NOMO-1 treated with dmso at 0.1 percent for 144 hours (cell line): Measurements from ENCODE around the gene RSPH4A.
A peak's percentile ranks its signal among the peaks of the same experiment; 100 is the strongest.
"Not testable (repeated sequence)": the region's sequence is repeated elsewhere in the genome, so short reads cannot be mapped to it uniquely, and the experiment has no call there.

Source experiments
- DNase-seq: peaks from one replicate; lab custom pipeline; 2025; ENCODE audit not compliant: unreplicated experiment; lab: John Stamatoyannopoulos, UW

Gene RSPH4A

GRCh38 chr6:116615937-116616736 is at the start of gene RSPH4A:
Gene RSPH4A, plus strand, starts transcription at chr6:116616479. Its CDS starts 145 bp downstream, at chr6:116616624.
- DNase-seq = peak; percentile 82

GRCh38 chr6:116568111-116568510 is 48.2 kb upstream of the RSPH4A start:
- DNase-seq = no peak

- no peak for DNase-seq
These were observed 47.2 kb upstream of the RSPH4A start for GRCh38 chr6:116568821-116569755.

- DNase-seq = peak; percentile 99
These were observed 45.2 kb upstream of the RSPH4A start, which contains the start of gene RWDD1 for GRCh38 chr6:116570856-116571682. Gene RWDD1, plus strand, starts transcription at chr6:116571504. Its CDS starts 79 bp downstream, at chr6:116571583.

GRCh38 chr6:116571683-116572000 is 44.6 kb upstream of the RSPH4A start:
- no peak for DNase-seq

GRCh38 chr6:116572162-116572561 is 44.1 kb upstream of the RSPH4A start:
- DNase-seq = no peak

GRCh38 chr6:116575227-116575626 is 41.1 kb upstream of the RSPH4A start:
- no peak for DNase-seq

GRCh38 chr6:116577486-116577885 is 38.8 kb upstream of the RSPH4A start:
- DNase-seq = no peak

GRCh38 chr6:116578335-116578734 is 37.9 kb upstream of the RSPH4A start:
- no peak for DNase-seq

- DNase-seq = no peak
These were observed 37.1 kb upstream of the RSPH4A start for GRCh38 chr6:116579143-116579542.

- no peak for DNase-seq
These were observed 36.1 kb upstream of the RSPH4A start for GRCh38 chr6:116580198-116580597.

GRCh38 chr6:116586276-116586675 is 30.0 kb upstream of the RSPH4A start:
- DNase-seq = no peak

GRCh38 chr6:116586738-116587137 is 29.5 kb upstream of the RSPH4A start:
- no peak for DNase-seq

GRCh38 chr6:116595247-116595646 is 21.0 kb upstream of the RSPH4A start:
- DNase-seq = no peak

GRCh38 chr6:116596815-116597214 is 19.5 kb upstream of the RSPH4A start:
- DNase-seq = no peak

GRCh38 chr6:116603916-116604315 is 12.4 kb upstream of the RSPH4A start:
- not testable (repeated sequence) for DNase-seq

- not testable (repeated sequence) for DNase-seq
These were observed 11.4 kb upstream of the RSPH4A start for GRCh38 chr6:116604868-116605267.

- DNase-seq = no peak
These were observed 10.3 kb upstream of the RSPH4A start for GRCh38 chr6:116605935-116606334.

- no peak for DNase-seq
These were observed 5.2 kb upstream of the RSPH4A start for GRCh38 chr6:116611056-116611455.

- DNase-seq = no peak
These were observed 416 bp downstream of the RSPH4A start for GRCh38 chr6:116616737-116617053.
